VCaP (cell line): ENCODE results near the gene SLC6A9.

ENCODE experiments used
- H3K27ac ChIP-seq: fragments of 450-650 bp; 2 replicates; pipeline ENCODE4 v1.5.1; 2017
- CTCF ChIP-seq: fragments of 450-650 bp; conservative IDR thresholded peaks from 2 replicates; pipeline ENCODE4 v1.5.1; 2017; ENCODE audit warnings: mild to moderate bottlenecking, moderate library complexity

SLC6A9 gene

DNA sequence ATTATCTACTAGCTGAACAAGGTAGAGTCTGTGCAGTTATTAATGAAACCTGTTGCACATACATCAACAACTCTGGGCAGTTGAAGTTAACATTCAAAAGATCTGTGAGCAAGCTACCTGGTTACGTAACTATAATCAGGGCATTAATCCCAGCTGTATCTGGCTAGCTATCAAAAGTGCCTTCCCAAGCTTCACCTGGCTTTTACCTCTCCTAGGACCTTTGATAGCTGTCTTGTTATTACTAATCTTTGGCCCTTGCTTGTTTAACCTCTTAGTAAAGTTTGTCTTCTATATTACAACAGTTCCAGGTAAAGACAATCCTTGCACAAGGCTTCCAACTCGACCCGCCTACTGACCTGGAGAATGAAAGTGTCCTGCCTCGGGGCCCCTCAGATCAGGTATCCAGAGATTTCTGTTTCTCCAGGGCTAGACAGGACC lies 29.6 kb upstream of the SLC6A9 start:
- H3K27ac ChIP-seq: no peak overlapping the region
- TF ChIP-seq CTCF: no peak

GRCh38 chr1:44059664-44060355 lies 28.5 kb upstream of the SLC6A9 start:
- TF ChIP-seq CTCF: no peak
- H3K27ac ChIP-seq: no peak overlapping the region

DNA sequence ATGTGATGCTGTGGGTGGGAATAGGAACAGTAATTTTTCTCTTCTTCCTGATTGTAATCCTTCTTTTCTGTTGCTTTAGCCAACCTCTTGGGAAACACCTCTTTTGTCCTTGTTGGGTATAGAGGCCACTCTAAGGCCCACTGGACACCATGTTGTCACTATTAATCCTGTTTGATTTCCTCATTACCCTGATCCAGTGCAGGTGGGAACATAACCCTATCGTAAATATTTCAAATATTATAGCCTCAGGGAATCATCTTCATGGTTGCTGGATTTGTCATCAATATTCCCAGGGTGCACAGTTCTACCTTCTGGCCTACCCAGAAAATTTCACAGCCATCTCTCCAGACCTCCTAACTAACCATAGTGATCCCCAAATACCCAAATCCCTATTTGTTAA lies 27.9 kb upstream of the SLC6A9 start:
- no peak for TF ChIP-seq CTCF
- no peak overlapping the region for H3K27ac ChIP-seq

GRCh38 chr1:44057293-44057692 lies 26.0 kb upstream of the SLC6A9 start:
- H3K27ac ChIP-seq: no peak overlapping the region
- no peak for TF ChIP-seq CTCF

DNA sequence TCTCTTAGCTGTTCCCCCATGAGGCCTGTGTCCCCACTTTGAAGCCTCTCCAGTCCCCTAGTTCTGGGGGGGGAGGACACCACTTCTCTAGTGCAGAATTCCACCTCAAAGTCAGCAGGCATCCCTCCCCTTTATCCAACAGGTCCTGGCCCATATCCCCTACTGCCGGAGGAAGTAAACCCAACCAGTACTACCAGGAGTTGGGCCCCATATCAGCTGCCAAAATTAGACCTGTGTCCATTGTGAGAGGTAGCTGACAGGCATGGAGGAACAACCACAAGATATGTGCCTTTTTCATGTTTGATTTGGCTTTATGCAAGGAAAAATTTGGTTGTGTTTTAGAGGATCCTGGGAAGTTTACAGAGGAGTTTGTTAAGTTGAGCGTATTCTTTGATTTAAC lies 22.1 kb upstream of the SLC6A9 start:
- no peak for TF ChIP-seq CTCF
- no peak overlapping the region for H3K27ac ChIP-seq

GRCh38 chr1:44050261-44050660 lies 19.0 kb upstream of the SLC6A9 start:
- no peak for TF ChIP-seq CTCF
- H3K27ac ChIP-seq: no peak overlapping the region

- no peak overlapping the region for H3K27ac ChIP-seq
- TF ChIP-seq CTCF: no peak
These were observed 18.6 kb upstream of the SLC6A9 start for GRCh38 chr1:44049839-44050238.
